HepG2 (cell line): ENCODE measurements around the gene CASKIN1. TPM values are rescaled to one million over a fixed set of nuclear protein-coding genes. Genes with fewer than 3 reads are reported as not detected.

ENCODE experiments used
- ATAC-seq: fragments of 200-7000 bp; cut with Tn5 transposase; 3 replicates; pipeline ENCODE4 v1.9.1; 2020; ENCODE audit warnings: mild to moderate bottlenecking, moderate library complexity
- BruUV-seq: library from RNA; stranded (reverse); fragments of 400-500 nt; replicated peaks from 2 replicates; lab custom pipeline; 2021; lab: Mats Ljungman, UMichigan
- CTCF ChIA-PET: fragments of 300-600 bp; formaldehyde crosslinking; extraction: SDS; loops from one replicate; lab custom pipeline; 2021; ENCODE audit warnings: low total read pairs, inconsistent platforms, low intra/inter-chr PET ratio; lab: Yijun Ruan, JAX
- POLR2A ChIA-PET: fragments of 350-600 bp; sonication (Branson Sonifier 250); formaldehyde crosslinking; loops from one replicate; lab custom pipeline; 2020; ENCODE audit warnings: antibody characterized with exemption, inconsistent platforms; lab: Yijun Ruan, JAX
- DNase-seq: peaks from one replicate; pipeline ENCODE4 v3.0.0-alpha.2; 2015; ENCODE audit warnings: low spot score
- FAIRE-seq: peaks from 3 replicates; lab custom pipeline; 2011; peaks lifted over from hg19 to GRCh38; lab: Jason Lieb, UNC
- H2AFZ ChIP-seq: one replicate; pipeline ENCODE4 v1.6.1; 2011; ENCODE audit warnings: low read length, inconsistent platforms
- H3K27ac ChIP-seq: fragments of 300-600 bp; 3 replicates; pipeline ENCODE4 v1.8.0; 2011; ENCODE audit warnings: mixed run types, mild to moderate bottlenecking, mixed read lengths, low read length, inconsistent platforms; ENCODE audit not compliant: insufficient read depth; ENCODE audit errors: extremely low read length
- H3K27me3 ChIP-seq, 2 experiments: fragments of 200-600 bp in 1 of 2; 2 replicates in 1 of 2; 3 replicates in 1 of 2; pipeline versions ENCODE4 v1.6.0 to v1.8.0; 2011; ENCODE audit warnings: low read length in 2 of 2, mild to moderate bottlenecking in 2 of 2, moderate library complexity in 2 of 2, inconsistent platforms in 1 of 2; ENCODE audit not compliant: insufficient read depth in 2 of 2, control insufficient read depth in 1 of 2
- H3K36me3 ChIP-seq, 2 experiments: fragments of 200-600 bp in 1 of 2; replicated peaks in 1 of 2; 2 replicates in 1 of 2; 3 replicates in 1 of 2; pipeline versions ENCODE4 v1.5.1 to v1.8.0; 2011; ENCODE audit warnings: low read length in 2 of 2, inconsistent platforms in 1 of 2; ENCODE audit not compliant: insufficient read depth in 2 of 2, control insufficient read depth in 1 of 2
- H3K4me1 ChIP-seq: 2 replicates; pipeline ENCODE4 v1.5.1; 2012; ENCODE audit warnings: low read length, inconsistent platforms; ENCODE audit not compliant: insufficient read depth
- H3K4me2 ChIP-seq: 2 replicates; pipeline ENCODE4 v1.6.0; 2011; ENCODE audit warnings: low read depth, low read length, inconsistent platforms
- H3K4me3 ChIP-seq, 3 experiments: fragments of 200-600 bp in 1 of 3; sonication (generic), shearing (Covaris generic) in 1 of 3; replicated peaks in 1 of 3; 2 replicates each; pipeline ENCODE4 v1.5.1; 2011 to 2016; ENCODE audit warnings: low read length in 3 of 3, inconsistent platforms in 2 of 3, low read depth in 2 of 3, mild to moderate bottlenecking in 2 of 3, control low read depth in 1 of 3, mixed read lengths in 1 of 3; ENCODE audit not compliant: insufficient read depth in 1 of 3
- H3K79me2 ChIP-seq: one replicate; pipeline ENCODE4 v1.6.1; 2011; ENCODE audit warnings: low read length, inconsistent platforms; ENCODE audit not compliant: insufficient read depth
- H3K9ac ChIP-seq: 2 replicates; pipeline ENCODE4 v1.6.0; 2011; ENCODE audit warnings: mild to moderate bottlenecking, low read depth, low read length, inconsistent platforms; ENCODE audit not compliant: insufficient read depth
- H3K9me3 ChIP-seq: 2 replicates; pipeline ENCODE4 v1.5.1; 2012; ENCODE audit warnings: mild to moderate bottlenecking, low read length
- H4K20me1 ChIP-seq: 2 replicates; pipeline ENCODE4 v1.6.0; 2011; ENCODE audit warnings: inconsistent platforms, mild to moderate bottlenecking, low read length, moderate library complexity; ENCODE audit not compliant: insufficient read depth
- AKAP8 ChIP-seq: sonication (generic); formaldehyde crosslinking; IDR thresholded peaks from 2 replicates; pipeline ENCODE4 v1.5.1; 2020; ENCODE audit warnings: mild to moderate bottlenecking, missing genetic modification reagents
- ATF7-NPFF ChIP-seq: sonication (generic); formaldehyde crosslinking; IDR thresholded peaks from 2 replicates; pipeline ENCODE4 v1.8.1; 2023; ENCODE audit warnings: mild to moderate bottlenecking, low read depth, missing genetic modification reagents, moderate library complexity
- CCDC6 ChIP-seq: sonication (generic); formaldehyde crosslinking; IDR thresholded peaks from 2 replicates; pipeline ENCODE4 v1.8.1; 2022; ENCODE audit warnings: mild to moderate bottlenecking, missing genetic modification reagents, moderate library complexity
- DNMT3B ChIP-seq: conservative IDR thresholded peaks from 2 replicates; pipeline ENCODE4 v1.6.1; 2016; ENCODE audit warnings: missing biosample characterization, control low read depth
- HNRNPL ChIP-seq: fragments of 200-400 bp; formaldehyde crosslinking; IDR thresholded peaks from 2 replicates; pipeline ENCODE4 v1.6.1; 2017; ENCODE audit warnings: mild to moderate bottlenecking, low read depth, low read length
- MXI1 ChIP-seq: IDR thresholded peaks from 3 replicates; pipeline ENCODE4 v1.6.1; 2012; ENCODE audit warnings: low read depth, low read length, inconsistent platforms, borderline replicate concordance
- PATZ1 ChIP-seq: sonication (generic); formaldehyde crosslinking; IDR thresholded peaks from 2 replicates; pipeline ENCODE4 v1.4.0; 2020; ENCODE audit warnings: missing genetic modification reagents
- PHF8 ChIP-seq: sonication (generic); formaldehyde crosslinking; IDR thresholded peaks from 2 replicates; pipeline ENCODE4 v1.5.0; 2020; ENCODE audit warnings: missing genetic modification reagents
- RARA ChIP-seq: IDR thresholded peaks from 2 replicates; pipeline ENCODE4 v1.6.1; 2016; ENCODE audit warnings: missing genetic modification reagents, missing compliant biosample characterization
- RBM22 ChIP-seq: fragments of 200-400 bp; formaldehyde crosslinking; optimal IDR thresholded peaks from 2 replicates; pipeline ENCODE3; 2017; ENCODE audit warnings: mild to moderate bottlenecking, low read length, moderate library complexity
- RBM39 ChIP-seq: fragments of 200-400 bp; formaldehyde crosslinking; IDR thresholded peaks from one replicate; pipeline ENCODE4 v1.6.1; 2018; ENCODE audit warnings: antibody characterized with exemption, mild to moderate bottlenecking, low read depth, low read length; ENCODE audit not compliant: poor library complexity, severe bottlenecking
- SAP130 ChIP-seq: IDR thresholded peaks from 2 replicates; pipeline ENCODE4 v1.6.1; 2016; ENCODE audit warnings: low read depth
- SIX1 ChIP-seq: sonication (generic); formaldehyde crosslinking; IDR thresholded peaks from 2 replicates; pipeline ENCODE4 v1.4.0; 2020; ENCODE audit warnings: missing genetic modification reagents, borderline replicate concordance
- SMAD1 ChIP-seq: sonication (generic); formaldehyde crosslinking; IDR thresholded peaks from 2 replicates; pipeline ENCODE4 v1.4.0; 2020; ENCODE audit warnings: missing genetic modification reagents, low read depth, mild to moderate bottlenecking, borderline replicate concordance
- SRSF1 ChIP-seq: fragments of 200-400 bp; formaldehyde crosslinking; optimal IDR thresholded peaks from 2 replicates; pipeline ENCODE3; 2017; ENCODE audit warnings: mild to moderate bottlenecking, low read depth, low read length, moderate library complexity
- XRCC5 ChIP-seq: fragments of 200-400 bp; formaldehyde crosslinking; optimal IDR thresholded peaks from 2 replicates; pipeline ENCODE3; 2017; ENCODE audit warnings: mild to moderate bottlenecking, low read length
- ZBTB46 ChIP-seq: sonication (generic); formaldehyde crosslinking; IDR thresholded peaks from 2 replicates; pipeline ENCODE4 v1.4.0; 2020; ENCODE audit warnings: mild to moderate bottlenecking, missing genetic modification reagents, borderline replicate concordance
- ZFP90 ChIP-seq: sonication (generic); formaldehyde crosslinking; IDR thresholded peaks from 2 replicates; pipeline ENCODE4 v1.8.0; 2022; ENCODE audit warnings: missing genetic modification reagents, mild to moderate bottlenecking, inconsistent platforms, borderline replicate concordance
- ZFY ChIP-seq: sonication (generic); formaldehyde crosslinking; IDR thresholded peaks from 2 replicates; pipeline ENCODE4 v1.4.0; 2020; ENCODE audit warnings: missing genetic modification reagents
- ZNF562 ChIP-seq: sonication (generic); formaldehyde crosslinking; IDR thresholded peaks from 2 replicates; pipeline ENCODE4 v1.8.0; 2022; ENCODE audit warnings: missing genetic modification reagents, borderline replicate concordance
- WGBS: methylation state at CpG from one replicate; pipeline ENCODE4 v1.1.6; 2017; ENCODE audit warnings: low lambda C conversion rate; 5-methylcytosine and 5-hydroxymethylcytosine counted together
- in situ Hi-C: cut with HindIII; loops from 2 replicates; pipeline ENCODE4 v1.10.0; 2017; ENCODE audit warnings: low pct_unique_long_range_greater_than_20kb; ENCODE audit not compliant: extremely low pct_ligation_motif_present
- intact Hi-C: fragments of 100-400 bp; cut with micrococcal nuclease; formaldehyde crosslinking; loops from one replicate; pipeline ENCODE4 v1.10.0; 2022; ENCODE audit not compliant: unreplicated experiment
- polyA plus RNA-seq, 8 experiments: library from polyadenylated mRNA; depleted of rRNA in 3 of 8; stranded (reverse) in 7 of 8; unstranded in 1 of 8; fragments of >200 nt; fragmentation: Illumina TruSeq in 4 of 8; extraction: Trizol in 4 of 8; gene quantifications; 2 replicates each; pipeline versions ENCODE4 v1.2.1 to v1.2.3, GENCODE V29; 2011 to 2016; ENCODE audit warnings: low read depth in 4 of 8, missing spikeins in 1 of 8, mixed read lengths in 1 of 8; ENCODE audit not compliant: insufficient read depth in 1 of 8
- total RNA-seq, 5 experiments: library from RNA; depleted of rRNA; stranded (reverse); fragments of >200 nt; fragmentation: Illumina TruSeq; extraction: Trizol; gene quantifications; 2 replicates each; pipeline ENCODE4 v1.2.3, GENCODE V29; 2016; ENCODE audit warnings: low read depth in 1 of 5

The CASKIN1 gene
- total and polyA plus RNA-seq, 2 of the 13 experiments (the other 11 are each of a cell fraction or from before 2014, with no cell fraction given): 1.2 to 2.2 TPM

- Histone ChIP-seq H3K4me2 (peak overlapping the region; percentile 97), H3K27me3 (peaks cover 3 to 18% of the 10 kb centered on the region in 2 experiments; a peak in 3 of 5 replicates), H3K4me1 (peaks cover 81% of the 10 kb centered on the region), H3K79me2 (peaks cover 22% of the 10 kb centered on the region), H3K36me3 (peaks cover 0 to 11% of the 10 kb centered on the region in 2 experiments; a peak in 3 of 5 replicates), H4K20me1 (peaks cover 65% of the 10 kb centered on the region), H3K9me3 (no peaks in the 10 kb centered on the region), H3K4me3 (peak overlapping the region in 2 of 3 experiments; percentile 48 to 98; a peak in 4 of 6 replicates), H2AFZ (no peak overlapping the region), H3K27ac (peak overlapping the region; percentile 25), H3K9ac (peak overlapping the region; percentile 55)
- ChIA-PET POLR2A (interaction anchor here (0.6 to 2.8 kb wide), 5 partner anchors 10 to 366 kb away, joined by 3 to 21 read pairs (median 4); partner anchors contain the start of gene RPS2), CTCF (no interaction called here)
- BruUV-seq: no TSS peak
- DNase-seq (peak; percentile 42), FAIRE-seq (no peak), ATAC-seq (peak; percentile 14)
- in situ Hi-C loops: loop anchor here (5.0 to 10.0 kb wide), 2 partner anchors 65 to 128 kb away; no protein-coding TSS in a partner anchor
- intact Hi-C loops: no loop called here
- WGBS: 0% methylated on average over 2 of the region's 24 CpGs
- TF ChIP-seq ZNF562 (CRISPR knock-in tag): no peak
- peak; percentile 56 for TF ChIP-seq SRSF1
- TF ChIP-seq SIX1 (CRISPR knock-in tag): no peak
- no peak for TF ChIP-seq ZBTB46 (CRISPR knock-in tag)
- peak; percentile 96 for TF ChIP-seq AKAP8 (CRISPR knock-in tag)
- TF ChIP-seq PHF8 (CRISPR knock-in tag): peak; percentile 10; the same call in 1 of the 2 replicates
- peak; percentile 30 for TF ChIP-seq RBM22
- peak; percentile 39; the same call in 1 of the 2 replicates for TF ChIP-seq ZFP90 (CRISPR knock-in tag)
- TF ChIP-seq CCDC6 (CRISPR knock-in tag): 0 out of 2 replicates have a peak, but pooled peaks have one; percentile 26
- TF ChIP-seq ATF7-NPFF (CRISPR knock-in tag): 0 out of 2 replicates have a peak, but pooled peaks have one; percentile 61
- TF ChIP-seq RARA (CRISPR knock-in tag): no peak
- peak; percentile 72 for TF ChIP-seq ZFY
- peak; percentile 36; the same call in 1 of the 3 replicates for TF ChIP-seq MXI1
- peak; percentile 72; the same call in 1 of the 2 replicates for TF ChIP-seq HNRNPL
- 0 out of 2 replicates have a peak, but pooled peaks have one; percentile 42 for TF ChIP-seq SAP130
- peak; percentile 13; the same call in 1 of the 2 replicates for TF ChIP-seq PATZ1 (CRISPR knock-in tag)
- TF ChIP-seq SMAD1: peak; percentile 64; the same call in 1 of the 2 replicates
- TF ChIP-seq DNMT3B (CRISPR knock-in tag): no peak
- peak; percentile 17 for TF ChIP-seq XRCC5
- peak; percentile 39 for TF ChIP-seq RBM39
Measured at GRCh38 chr16:2149630-2150417, 46.6 kb downstream of the CASKIN1 start.
